ENCODE measurements around the gene ZNF488. TPM values are rescaled to one million over a fixed set of nuclear protein-coding genes. Genes with fewer than 3 reads are reported as not detected.

The ZNF488 gene
- total and polyA plus RNA-seq, 10 donors: 0.02 to 0.26 (median 0.11) TPM; not detected in 6

DNA sequence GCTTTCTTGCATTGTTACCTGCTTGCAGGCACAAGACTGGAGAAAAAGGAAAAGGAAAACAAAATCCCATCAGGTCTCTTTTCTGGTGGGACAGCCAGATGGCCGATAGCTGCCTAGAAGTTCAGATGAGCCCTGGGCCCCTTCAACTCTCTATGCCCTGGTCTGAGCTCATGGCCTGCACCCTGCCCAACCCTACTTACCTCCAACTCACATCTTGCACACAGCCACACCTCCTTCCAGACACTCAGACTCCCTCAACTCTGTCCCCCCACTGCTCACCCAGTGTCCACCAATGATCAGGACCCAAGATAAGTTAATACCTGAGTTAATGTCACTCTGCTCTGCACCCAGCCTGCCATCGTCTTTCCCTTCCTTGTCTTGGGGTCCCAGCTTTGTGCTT lies 25.0 kb downstream of the ZNF488 start:
- no peak for DNase-seq
- WGBS, 5 donors: 77 to 96% (median 86%) methylated on average over 2 of the region's 2 CpGs
- intact Hi-C loops (cut with DNase I; ENCODE audit: low total_unique reads): no loop called here

GRCh38 chr10:47358457-47358856 lies 25.6 kb downstream of the ZNF488 start:
- WGBS, 5 donors: 58 to 88% (median 77%) methylated on average over 3 of the region's 3 CpGs
- no peak overlapping the region for H3K27ac ChIP-seq
- no peaks in the 10 kb centered on the region for H3K4me1 ChIP-seq
- H3K9me3 ChIP-seq: no peaks in the 10 kb centered on the region
- no peaks in the 10 kb centered on the region for H3K36me3 ChIP-seq
- peak; percentile 42 for DNase-seq
- no peaks in the 10 kb centered on the region for H3K27me3 ChIP-seq (replicated peaks in 1 of 7)
- intact Hi-C loops (cut with DNase I; ENCODE audit: low total_unique reads): no loop called here
- no peak overlapping the region for H3K4me3 ChIP-seq
- no peak for TF ChIP-seq POLR2A (IDR thresholded peaks at IDR 0.05)
- TF ChIP-seq POLR2AphosphoS5 (IDR thresholded peaks at IDR 0.05): no peak
- TF ChIP-seq CTCF (IDR thresholded peaks at IDR 0.05 in 8 of 11, conservative IDR thresholded peaks at IDR 0.05 in 3 of 11): no peak

More for the DNA sequence above, 25.0 kb downstream of the ZNF488 start:
- Histone ChIP-seq H3K27ac (no peak overlapping the region), H3K36me3 (no peaks in the 10 kb centered on the region), H3K4me1 (no peaks in the 10 kb centered on the region), H3K9me3 (no peaks in the 10 kb centered on the region), H3K27me3 (replicated peaks in 1 of 7) (no peaks in the 10 kb centered on the region), H3K4me3 (no peak overlapping the region)
- TF ChIP-seq CTCF (IDR thresholded peaks at IDR 0.05 in 8 of 11, conservative IDR thresholded peaks at IDR 0.05 in 3 of 11) (no peak), POLR2A (IDR thresholded peaks at IDR 0.05) (no peak), POLR2AphosphoS5 (IDR thresholded peaks at IDR 0.05) (no peak)

- Histone ChIP-seq H3K9me3 (no peaks in the 10 kb centered on the region), H3K4me3 (no peak overlapping the region), H3K27me3 (replicated peaks in 1 of 7) (no peaks in the 10 kb centered on the region), H3K4me1 (no peaks in the 10 kb centered on the region), H3K27ac (no peak overlapping the region), H3K36me3 (no peaks in the 10 kb centered on the region)
- intact Hi-C loops (cut with DNase I; ENCODE audit: low total_unique reads): no loop called here
- WGBS, 5 donors: 90 to 97% (median 92%) methylated on average over 3 of the region's 3 CpGs
- TF ChIP-seq POLR2A (IDR thresholded peaks at IDR 0.05) (no peak), CTCF (IDR thresholded peaks at IDR 0.05 in 8 of 11, conservative IDR thresholded peaks at IDR 0.05 in 3 of 11) (no peak), POLR2AphosphoS5 (IDR thresholded peaks at IDR 0.05) (no peak)
- DNase-seq: no peak
These were observed 26.2 kb downstream of the ZNF488 start for GRCh38 chr10:47357911-47358310.

DNA sequence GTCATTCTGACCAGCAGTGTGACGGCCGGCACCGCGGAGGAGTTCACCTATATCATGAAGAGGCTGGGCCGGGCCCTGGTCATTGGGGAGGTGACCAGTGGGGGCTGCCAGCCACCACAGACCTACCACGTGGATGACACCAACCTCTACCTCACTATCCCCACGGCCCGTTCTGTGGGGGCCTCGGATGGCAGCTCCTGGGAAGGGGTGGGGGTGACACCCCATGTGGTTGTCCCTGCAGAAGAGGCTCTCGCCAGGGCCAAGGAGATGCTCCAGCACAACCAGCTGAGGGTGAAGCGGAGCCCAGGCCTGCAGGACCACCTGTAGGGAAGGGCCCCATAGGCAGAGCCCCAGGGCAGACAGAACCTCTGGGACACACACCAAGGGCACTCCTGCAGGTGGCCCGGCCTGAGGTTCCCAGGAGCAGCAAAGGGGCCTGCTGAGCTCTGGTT lies 26.9 kb downstream of the ZNF488 start:
- 86 to 94% (median 92%) methylated on average over 1 to 12 of the region's 12 CpGs for WGBS, 5 donors

More for the DNA sequence above, 26.9 kb downstream of the ZNF488 start:
- no peaks in the 10 kb centered on the region for H3K27me3 ChIP-seq (replicated peaks in 1 of 7)
- TF ChIP-seq POLR2A (IDR thresholded peaks at IDR 0.05) (no peak), CTCF (IDR thresholded peaks at IDR 0.05 in 8 of 11, conservative IDR thresholded peaks at IDR 0.05 in 3 of 11) (no peak), POLR2AphosphoS5 (IDR thresholded peaks at IDR 0.05) (no peak)
- intact Hi-C loops (cut with DNase I; ENCODE audit: low total_unique reads): no loop called here
- no peak overlapping the region for H3K27ac ChIP-seq
- DNase-seq: no peak
- no peaks in the 10 kb centered on the region for H3K9me3 ChIP-seq
- H3K4me3 ChIP-seq: no peak overlapping the region
- H3K4me1 ChIP-seq: no peaks in the 10 kb centered on the region
- H3K36me3 ChIP-seq: no peaks in the 10 kb centered on the region
